ENCODE measurements around the gene WARS2.

DNA sequence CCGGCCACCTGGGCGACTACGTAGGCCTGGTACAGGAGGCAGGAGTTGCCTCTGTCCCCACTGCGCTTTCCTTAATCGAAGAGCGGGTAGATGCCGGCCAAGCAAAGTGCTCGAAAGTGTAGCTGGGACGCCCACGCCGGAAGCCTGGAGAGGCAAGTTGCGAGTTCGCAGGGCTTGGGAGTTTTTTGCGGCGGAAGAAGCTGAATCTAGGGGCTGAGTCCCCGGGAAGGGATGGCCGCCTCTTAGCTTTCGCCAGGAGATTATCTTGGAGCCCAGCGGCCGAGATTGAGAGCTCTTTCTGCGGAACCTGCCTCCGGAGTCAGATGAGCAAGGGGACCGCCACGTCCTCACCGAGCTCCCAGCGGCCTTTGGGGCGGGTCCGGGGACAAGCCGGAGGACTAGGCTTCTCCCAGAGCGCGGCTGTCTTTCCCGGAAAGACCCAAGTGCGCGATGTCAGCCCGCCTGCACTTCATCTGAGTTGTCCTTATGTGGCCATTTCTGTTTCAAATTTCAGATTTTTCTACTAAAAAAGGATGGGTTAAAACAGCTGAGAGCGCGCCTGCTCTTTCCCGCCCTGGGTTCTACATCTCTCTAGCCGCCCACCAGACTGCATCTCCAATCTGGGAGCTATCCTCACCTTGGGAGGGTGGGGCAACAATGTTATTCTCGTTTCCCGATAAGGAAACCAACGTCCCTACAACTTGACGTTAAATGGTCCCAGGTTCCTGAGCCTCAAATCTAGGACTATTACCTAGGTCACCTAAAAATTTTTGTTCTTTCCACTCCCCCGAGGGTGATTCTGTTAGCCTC, 139.9 kb downstream of the WARS2 start:
- TF ChIP-seq, protein P1, sequence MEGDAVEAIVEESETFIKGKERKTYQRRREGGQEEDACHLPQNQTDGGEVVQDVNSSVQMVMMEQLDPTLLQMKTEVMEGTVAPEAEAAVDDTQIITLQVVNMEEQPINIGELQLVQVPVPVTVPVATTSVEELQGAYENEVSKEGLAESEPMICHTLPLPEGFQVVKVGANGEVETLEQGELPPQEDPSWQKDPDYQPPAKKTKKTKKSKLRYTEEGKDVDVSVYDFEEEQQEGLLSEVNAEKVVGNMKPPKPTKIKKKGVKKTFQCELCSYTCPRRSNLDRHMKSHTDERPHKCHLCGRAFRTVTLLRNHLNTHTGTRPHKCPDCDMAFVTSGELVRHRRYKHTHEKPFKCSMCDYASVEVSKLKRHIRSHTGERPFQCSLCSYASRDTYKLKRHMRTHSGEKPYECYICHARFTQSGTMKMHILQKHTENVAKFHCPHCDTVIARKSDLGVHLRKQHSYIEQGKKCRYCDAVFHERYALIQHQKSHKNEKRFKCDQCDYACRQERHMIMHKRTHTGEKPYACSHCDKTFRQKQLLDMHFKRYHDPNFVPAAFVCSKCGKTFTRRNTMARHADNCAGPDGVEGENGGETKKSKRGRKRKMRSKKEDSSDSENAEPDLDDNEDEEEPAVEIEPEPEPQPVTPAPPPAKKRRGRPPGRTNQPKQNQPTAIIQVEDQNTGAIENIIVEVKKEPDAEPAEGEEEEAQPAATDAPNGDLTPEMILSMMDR (conservative IDR thresholded peaks at IDR 0.05) = no peak
- TF ChIP-seq EZH2 (IDR thresholded peaks at IDR 0.05; ENCODE audit: low read depth) = no peak

Measured in PC-9 (cell line).